Measurements from ENCODE around the gene IGSF21. TPM values are rescaled to one million over a fixed set of nuclear protein-coding genes. Genes with fewer than 3 reads are reported as not detected.

Gene IGSF21
- total and polyA plus RNA-seq, 10 of the 15 experiments (the other 5 are each of a cell fraction or from before 2014, with no cell fraction given) = 0.03 to 0.49 TPM; not detected in 8

GRCh38 chr1:18326211-18326897 is 218.8 kb downstream of the IGSF21 start:
- CTCF ChIA-PET = no interaction called here
- DNase-seq (ENCODE audit: low read depth, low spot score) = no peak
- POLR2A ChIA-PET = no interaction called here

More at GRCh38 chr1:18326211-18326897, 218.8 kb downstream of the IGSF21 start:
- 13% methylated on average over 7 of the region's 7 CpGs for WGBS (ENCODE audit: insufficient coverage, insufficient replicate concordance, low lambda C conversion rate, missing lambda C conversion rate)
- ChIA-PET SMC1A (ENCODE audit: uncharacterized antibody, unreplicated experiment) (no interaction called here), RAD21 (ENCODE audit: unreplicated experiment) (no interaction called here)
- no TSS peak for BruUV-seq (replicated peaks)
- Histone ChIP-seq H2AFZ (ENCODE audit: control insufficient read depth, low read depth, low read length) (no peak overlapping the region), H3K79me2 (ENCODE audit: control insufficient read depth, insufficient read depth, low read length) (no peaks in the 10 kb centered on the region), H3K9ac (ENCODE audit: control insufficient read depth, insufficient read depth, low read length) (no peak overlapping the region), H3K27ac (ENCODE audit: control insufficient read depth, insufficient read depth) (no peak overlapping the region), H3K9me3 (replicated peaks; ENCODE audit: control insufficient read depth, insufficient read depth, low read length) (no peaks in the 10 kb centered on the region; the same call in 2 of the 3 replicates), H3K4me1 (ENCODE audit: control insufficient read depth, insufficient read depth, low read length) (no peaks in the 10 kb centered on the region), H3K27me3 (replicated peaks in 1 of 2; ENCODE audit: control insufficient read depth in 2 of 2, insufficient read depth in 2 of 2, low read length in 1 of 2) (no peaks in the 10 kb centered on the region), H4K20me1 (ENCODE audit: control insufficient read depth, insufficient read depth) (no peaks in the 10 kb centered on the region), H3K4me3 (no peak overlapping the region), H3K4me2 (ENCODE audit: control insufficient read depth, insufficient read depth) (no peak overlapping the region), H3K36me3 (ENCODE audit: control insufficient read depth in 2 of 2, insufficient read depth in 2 of 2, low read length in 1 of 2) (no peaks in the 10 kb centered on the region)
- intact Hi-C loops (cut with micrococcal nuclease; ENCODE audit: unreplicated experiment) (loop anchor here (10.0 kb wide), 1 partner anchor 208 kb away; no protein-coding TSS in a partner anchor), in situ Hi-C loops (cut with MboI) (no loop called here)
- TF ChIP-seq, protein P1, sequence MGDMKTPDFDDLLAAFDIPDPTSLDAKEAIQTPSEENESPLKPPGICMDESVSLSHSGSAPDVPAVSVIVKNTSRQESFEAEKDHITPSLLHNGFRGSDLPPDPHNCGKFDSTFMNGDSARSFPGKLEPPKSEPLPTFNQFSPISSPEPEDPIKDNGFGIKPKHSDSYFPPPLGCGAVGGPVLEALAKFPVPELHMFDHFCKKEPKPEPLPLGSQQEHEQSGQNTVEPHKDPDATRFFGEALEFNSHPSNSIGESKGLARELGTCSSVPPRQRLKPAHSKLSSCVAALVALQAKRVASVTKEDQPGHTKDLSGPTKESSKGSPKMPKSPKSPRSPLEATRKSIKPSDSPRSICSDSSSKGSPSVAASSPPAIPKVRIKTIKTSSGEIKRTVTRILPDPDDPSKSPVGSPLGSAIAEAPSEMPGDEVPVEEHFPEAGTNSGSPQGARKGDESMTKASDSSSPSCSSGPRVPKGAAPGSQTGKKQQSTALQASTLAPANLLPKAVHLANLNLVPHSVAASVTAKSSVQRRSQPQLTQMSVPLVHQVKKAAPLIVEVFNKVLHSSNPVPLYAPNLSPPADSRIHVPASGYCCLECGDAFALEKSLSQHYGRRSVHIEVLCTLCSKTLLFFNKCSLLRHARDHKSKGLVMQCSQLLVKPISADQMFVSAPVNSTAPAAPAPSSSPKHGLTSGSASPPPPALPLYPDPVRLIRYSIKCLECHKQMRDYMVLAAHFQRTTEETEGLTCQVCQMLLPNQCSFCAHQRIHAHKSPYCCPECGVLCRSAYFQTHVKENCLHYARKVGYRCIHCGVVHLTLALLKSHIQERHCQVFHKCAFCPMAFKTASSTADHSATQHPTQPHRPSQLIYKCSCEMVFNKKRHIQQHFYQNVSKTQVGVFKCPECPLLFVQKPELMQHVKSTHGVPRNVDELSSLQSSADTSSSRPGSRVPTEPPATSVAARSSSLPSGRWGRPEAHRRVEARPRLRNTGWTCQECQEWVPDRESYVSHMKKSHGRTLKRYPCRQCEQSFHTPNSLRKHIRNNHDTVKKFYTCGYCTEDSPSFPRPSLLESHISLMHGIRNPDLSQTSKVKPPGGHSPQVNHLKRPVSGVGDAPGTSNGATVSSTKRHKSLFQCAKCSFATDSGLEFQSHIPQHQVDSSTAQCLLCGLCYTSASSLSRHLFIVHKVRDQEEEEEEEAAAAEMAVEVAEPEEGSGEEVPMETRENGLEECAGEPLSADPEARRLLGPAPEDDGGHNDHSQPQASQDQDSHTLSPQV (IDR thresholded peaks at IDR 0.05) = no peak
- TF ChIP-seq, protein P2, sequence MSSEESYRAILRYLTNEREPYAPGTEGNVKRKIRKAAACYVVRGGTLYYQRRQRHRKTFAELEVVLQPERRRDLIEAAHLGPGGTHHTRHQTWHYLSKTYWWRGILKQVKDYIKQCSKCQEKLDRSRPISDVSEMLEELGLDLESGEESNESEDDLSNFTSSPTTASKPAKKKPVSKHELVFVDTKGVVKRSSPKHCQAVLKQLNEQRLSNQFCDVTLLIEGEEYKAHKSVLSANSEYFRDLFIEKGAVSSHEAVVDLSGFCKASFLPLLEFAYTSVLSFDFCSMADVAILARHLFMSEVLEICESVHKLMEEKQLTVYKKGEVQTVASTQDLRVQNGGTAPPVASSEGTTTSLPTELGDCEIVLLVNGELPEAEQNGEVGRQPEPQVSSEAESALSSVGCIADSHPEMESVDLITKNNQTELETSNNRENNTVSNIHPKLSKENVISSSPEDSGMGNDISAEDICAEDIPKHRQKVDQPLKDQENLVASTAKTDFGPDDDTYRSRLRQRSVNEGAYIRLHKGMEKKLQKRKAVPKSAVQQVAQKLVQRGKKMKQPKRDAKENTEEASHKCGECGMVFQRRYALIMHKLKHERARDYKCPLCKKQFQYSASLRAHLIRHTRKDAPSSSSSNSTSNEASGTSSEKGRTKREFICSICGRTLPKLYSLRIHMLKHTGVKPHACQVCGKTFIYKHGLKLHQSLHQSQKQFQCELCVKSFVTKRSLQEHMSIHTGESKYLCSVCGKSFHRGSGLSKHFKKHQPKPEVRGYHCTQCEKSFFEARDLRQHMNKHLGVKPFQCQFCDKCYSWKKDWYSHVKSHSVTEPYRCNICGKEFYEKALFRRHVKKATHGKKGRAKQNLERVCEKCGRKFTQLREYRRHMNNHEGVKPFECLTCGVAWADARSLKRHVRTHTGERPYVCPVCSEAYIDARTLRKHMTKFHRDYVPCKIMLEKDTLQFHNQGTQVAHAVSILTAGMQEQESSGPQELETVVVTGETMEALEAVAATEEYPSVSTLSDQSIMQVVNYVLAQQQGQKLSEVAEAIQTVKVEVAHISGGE (CRISPR knock-in tag; IDR thresholded peaks at IDR 0.05) = no peak
- ATAC-seq (no peak), FAIRE-seq (no peak)

Data from GM12878 (cell line).